NCI-H510A (cell line): Measurements from ENCODE around the gene COG5.
A peak's percentile ranks its signal among the peaks of the same experiment; 100 is the strongest.
"Not testable (repeated sequence)": the region's sequence is repeated elsewhere in the genome, so short reads cannot be mapped to it uniquely, and the experiment has no call there.

Source experiments
- DNase-seq: peaks from one replicate; lab custom pipeline; 2025; lab: John Stamatoyannopoulos, UW

COG5 gene

DNA sequence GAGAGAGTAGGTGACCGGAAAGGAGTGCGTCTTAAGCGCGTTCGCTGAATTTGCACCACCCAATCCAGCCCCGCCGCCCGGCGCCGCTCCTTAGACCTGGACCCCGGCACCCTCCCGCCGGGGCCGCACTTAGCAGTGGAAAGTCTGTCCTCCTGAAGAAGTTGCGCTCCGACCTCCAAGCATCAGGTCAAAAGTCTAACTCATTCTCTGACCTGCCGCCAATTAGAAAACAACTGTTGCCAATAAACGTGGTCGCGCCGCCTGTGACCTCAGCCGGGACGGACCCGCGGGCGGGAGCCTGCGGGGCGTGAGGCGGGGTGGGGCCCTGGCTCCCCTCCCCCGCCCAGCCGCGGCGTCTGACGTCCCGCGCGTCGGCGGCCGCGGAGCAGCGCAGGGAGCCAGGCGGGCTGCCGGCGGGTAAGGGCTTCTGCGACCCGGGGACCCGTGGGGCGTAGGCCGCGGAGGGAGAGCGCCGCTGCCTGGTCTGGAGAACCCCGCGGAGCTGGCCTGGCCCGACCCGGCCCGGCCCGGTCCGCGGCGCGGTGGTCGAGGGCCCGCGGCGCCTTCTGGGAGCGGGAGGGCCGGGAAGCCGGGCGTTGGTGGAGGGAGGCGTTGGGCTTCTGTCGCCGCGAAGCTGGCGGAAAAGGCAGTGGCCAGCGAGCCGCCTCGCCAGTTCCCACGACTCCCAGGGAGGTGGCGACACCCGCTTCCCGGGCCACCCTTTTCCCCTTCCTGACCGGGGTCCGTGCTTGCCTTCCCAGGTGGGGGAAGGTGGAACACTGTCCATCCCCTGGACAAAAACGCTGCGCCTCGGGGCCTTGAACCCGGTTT, 16.4 kb upstream of the COG5 start, which contains the start of gene BCAP29:
BCAP29 (plus strand) TSS at position 362 of the 831 bp plus-strand sequence. CDS start 527 bp downstream, outside the sequence.
- DNase-seq, result peak; percentile 23

DNA sequence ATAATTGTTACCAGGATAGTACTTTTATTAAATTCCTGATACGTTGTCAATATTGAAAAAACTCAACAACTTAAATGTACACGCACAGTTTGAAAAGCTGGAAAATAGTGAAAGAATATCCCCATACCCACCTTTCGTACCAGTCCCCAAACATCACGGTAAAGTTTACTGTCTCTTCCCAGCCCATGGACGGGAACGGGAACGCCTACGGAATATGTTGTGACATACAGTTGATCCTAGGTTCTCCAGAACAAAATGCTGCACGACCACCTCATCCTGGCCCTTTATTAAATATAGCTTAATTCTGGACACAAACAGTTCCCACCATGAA, 15.8 kb upstream of the COG5 start:
- DNase-seq, result no peak

DNA sequence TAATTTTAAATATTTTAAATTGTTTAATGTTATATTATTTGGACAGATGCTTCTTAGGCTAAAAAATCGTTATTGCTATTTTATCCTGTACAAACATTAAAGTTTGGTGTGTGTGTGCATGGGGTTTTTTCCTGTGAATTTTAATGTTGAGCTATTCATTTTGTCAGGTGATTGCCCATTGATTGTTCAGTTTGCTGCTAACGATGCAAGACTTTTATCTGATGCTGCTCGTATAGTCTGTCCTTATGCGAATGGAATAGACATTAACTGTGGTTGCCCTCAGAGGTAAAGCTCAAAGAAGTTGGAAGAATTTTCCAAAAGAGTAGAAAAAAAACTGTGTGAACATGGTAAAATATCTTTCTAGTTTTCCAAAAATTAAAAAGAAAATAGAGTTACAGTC, 9.8 kb upstream of the COG5 start:
- DNase-seq, result no peak

DNA sequence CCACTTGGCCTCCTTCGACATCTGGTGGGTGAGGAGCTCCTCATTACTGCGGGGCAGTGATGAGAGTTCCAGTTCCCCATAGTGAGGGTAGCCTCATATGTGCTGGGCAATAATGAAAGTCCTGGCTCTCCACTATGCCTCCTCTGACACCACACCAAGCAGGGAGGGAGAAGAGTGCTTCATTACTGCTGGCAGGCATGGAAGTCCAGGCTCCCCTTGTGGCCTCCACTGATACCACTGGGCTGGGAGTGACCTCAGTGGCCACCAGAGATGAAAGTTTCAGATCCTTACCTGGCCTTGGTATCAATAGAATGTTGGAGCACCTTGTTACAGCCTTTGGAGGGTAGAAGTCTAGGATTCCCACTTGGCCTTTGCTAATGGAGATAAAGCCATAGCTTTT, 6.6 kb upstream of the COG5 start:
- DNase-seq, result no peak

DNA sequence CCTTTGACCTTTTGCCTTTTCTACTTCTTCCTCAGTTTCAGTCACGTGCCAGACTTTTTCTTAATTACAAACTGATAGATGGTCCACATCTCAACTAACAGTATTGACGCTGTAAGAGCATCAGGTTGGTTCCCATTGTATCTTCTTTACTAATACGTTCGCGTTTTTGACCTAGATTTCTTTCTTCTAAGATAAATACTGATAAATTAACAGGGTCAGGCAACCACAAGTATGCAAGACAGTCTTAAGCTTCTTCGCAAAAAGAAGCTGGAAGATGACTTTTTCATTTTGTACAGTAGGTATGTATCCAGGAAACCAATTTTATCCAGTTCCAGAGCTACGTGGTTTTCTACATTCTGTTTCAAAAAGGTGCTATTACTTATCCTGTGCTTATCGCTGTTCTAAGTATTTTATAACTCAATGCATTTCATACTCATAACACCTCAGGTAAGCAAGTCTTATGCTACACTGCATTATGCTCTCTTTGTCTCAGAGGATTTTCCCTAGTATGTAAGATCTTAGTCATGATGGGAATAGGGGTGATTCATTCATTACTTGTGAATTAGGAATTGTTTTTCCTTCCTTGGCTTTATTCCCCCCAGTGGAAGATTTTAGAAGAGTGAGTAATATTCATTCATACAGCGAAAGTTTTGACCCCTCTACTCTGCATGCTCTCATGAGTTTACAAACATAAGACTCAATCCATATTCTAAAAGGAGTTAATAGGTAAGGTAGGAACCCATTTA, 1.0 kb upstream of the COG5 start:
- DNase-seq, result no peak

DNA sequence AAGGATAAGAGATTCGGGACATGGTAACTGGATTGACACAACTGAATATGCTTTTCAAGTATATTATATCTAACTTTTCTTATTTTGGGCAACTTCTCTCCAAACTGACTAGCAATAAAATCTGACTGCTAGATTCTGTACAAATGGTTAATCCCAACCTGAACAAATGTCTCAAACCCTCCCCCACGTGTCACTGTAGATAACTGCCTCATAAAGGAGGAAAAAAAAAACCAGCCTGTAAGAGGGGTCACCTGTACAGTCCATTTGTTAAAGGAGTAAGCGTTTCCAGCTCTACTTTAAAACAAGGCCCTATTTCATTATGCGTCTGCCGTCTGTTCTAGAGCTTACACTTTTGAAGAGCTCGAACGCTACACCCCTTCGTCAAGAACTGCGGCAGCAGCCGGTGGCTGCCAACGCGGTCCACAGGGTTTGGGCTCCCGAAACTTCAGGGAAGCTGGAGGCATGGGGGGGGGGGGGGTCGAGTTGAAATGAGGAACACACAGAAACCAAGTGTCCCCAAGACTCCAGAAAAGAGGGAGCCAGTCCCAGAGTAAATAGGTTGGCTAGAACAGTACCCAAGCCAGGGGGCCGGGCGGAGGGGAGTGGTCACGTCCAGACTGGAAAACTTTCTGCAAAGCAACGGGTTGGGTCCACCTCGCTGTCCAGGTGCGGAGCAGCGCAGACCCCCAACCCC, 492 bp downstream of the COG5 start:
- peak; percentile 26 for DNase-seq

DNA sequence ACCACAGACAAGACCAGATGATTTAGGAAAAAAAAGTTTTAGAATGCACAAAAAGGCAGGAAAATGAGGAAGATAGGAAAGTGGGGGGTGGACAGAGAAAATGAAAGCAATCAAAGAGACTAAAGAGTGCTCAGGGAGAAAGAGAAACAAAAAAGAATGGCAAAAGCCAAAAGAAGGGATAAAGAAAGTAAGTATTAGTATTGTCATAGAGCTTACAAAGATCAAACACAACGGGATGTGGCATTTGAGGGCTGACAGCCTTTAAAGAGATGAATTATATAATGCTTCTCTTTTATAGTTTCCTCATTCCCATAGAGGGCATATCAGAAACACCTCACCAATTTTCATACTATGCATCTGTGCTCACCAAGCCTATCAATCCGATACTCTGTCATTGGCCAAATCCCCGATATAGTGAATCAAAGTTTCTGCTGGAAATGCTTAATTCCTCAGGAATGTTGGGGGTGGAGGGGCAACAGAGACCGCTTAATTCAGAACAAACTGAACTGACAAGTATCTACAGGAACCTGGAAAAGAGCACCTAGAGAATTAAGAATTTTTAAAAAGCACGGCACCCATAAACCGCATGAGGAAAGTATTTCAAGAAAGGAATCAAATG, 2.7 kb downstream of the COG5 start:
- DNase-seq, result no peak

DNA sequence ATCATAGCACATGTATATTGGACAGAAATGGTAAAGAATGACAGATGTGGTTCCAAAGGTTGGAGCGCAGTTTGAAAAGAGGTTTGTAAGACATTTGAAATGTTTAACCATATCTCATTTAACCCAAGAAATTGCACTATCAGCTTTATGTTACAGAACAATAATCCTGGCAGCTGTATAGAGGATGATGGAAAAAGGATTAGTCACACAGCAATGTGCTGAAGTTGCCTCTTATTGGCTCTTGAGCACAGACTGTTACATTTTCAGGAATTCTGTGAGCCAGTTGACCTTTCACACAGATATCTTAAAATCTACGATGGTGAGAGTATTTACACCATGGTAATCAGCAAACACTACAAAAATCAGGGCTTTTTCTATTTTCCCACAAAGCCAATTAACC, 3.9 kb downstream of the COG5 start:
- DNase-seq, result no peak

DNA sequence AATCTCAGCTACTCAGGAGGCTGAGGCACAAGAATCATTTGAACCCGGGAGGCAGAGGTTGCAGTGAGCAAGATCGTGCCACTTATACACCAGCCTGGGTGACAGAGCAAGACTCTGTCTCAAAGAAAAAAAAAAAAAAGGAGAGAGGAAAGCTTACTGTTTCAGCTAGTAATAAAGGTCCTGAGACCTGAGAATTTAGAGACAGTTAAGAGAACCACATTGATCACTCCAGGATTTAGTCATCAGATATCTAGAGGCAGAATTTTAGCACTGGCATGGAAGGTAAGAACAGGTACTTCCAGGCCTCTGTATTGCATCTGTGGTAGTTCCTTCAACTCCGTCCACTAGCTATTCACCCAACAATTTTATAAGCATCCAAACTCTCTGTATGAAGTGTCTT, 7.8 kb downstream of the COG5 start:
- no peak for DNase-seq

DNA sequence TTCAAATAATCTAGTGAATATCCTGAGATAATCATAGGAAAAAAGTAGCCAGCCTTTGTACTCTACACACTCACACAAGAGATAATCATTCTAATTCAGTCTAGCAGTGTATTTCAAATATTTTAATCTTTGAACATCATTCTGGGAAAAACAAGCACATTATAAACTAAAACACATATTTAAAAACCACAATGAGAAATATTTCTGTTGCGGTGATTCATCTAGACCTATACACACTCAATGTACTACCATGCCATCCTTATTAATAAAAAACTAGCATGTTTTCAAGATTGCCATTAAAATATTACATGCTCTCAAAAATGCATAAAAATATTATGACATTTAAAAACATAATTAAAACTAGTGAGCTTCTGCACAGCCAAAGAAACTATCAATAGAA, 11.8 kb downstream of the COG5 start:
- no peak for DNase-seq

DNA sequence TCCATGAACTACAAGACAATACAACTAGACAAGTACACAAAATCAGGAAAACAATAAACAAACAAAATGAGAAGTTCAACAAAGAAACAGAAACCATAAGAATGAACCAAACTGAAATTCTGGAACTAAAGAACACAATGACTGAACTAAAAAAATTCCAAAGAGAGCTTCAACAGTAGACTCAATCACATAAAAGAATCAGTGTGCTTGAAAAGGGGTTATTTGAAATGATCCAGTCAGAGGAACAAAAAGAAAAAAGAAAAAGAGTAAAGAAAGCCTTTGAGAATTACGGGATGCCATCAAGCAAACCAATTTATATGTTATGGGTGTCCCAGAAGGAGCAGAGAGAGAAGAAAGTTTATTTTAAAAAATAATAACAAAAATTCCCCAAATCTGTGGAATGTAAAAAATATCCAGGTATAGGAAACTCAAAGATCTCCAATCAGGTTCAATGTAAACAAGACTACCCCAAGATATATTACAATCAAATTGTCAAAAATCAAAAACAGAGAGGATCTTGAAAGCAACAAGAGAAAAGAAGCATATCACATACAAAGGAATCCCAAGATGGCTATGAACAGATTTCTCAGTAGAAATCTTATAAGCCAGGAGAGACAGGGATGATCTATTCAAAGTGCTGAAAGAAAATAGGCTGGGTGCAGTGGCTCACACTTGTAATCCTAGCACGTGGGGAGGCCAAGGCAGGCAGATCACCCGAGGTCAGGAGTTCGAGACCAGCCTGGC, 18.7 kb downstream of the COG5 start:
- no peak for DNase-seq

DNA sequence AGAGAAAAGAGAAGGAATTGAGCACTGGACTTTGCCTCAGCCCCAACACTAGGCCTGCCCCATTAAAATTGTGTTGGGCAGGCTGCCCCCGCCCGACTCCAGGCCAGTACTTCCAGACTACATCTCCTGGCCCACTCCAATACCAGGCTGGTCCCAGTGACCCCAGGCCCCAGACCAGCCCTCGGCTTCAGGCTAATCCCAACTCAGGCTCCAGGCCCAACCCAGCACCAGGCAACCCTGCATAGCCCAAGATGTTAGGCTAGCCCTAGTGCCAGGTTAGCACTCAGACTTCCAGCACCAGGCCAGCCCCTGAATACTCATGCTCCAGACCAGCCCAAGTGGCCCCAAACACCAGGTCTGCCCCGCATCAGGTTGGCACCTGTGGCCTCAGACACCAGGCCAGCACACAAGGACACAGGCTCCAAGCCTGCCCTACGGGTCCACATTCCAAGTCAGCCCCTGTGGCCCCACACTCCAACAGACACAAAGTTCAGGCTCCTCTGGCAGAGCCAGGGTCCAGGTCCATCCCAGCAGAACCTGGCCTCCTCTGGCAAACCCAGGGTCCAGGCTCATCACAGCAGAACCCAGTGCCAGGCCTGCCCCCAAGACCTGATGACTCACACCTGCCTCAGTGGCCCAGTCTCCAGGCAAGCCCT, 20.3 kb downstream of the COG5 start:
- no peak for DNase-seq

DNA sequence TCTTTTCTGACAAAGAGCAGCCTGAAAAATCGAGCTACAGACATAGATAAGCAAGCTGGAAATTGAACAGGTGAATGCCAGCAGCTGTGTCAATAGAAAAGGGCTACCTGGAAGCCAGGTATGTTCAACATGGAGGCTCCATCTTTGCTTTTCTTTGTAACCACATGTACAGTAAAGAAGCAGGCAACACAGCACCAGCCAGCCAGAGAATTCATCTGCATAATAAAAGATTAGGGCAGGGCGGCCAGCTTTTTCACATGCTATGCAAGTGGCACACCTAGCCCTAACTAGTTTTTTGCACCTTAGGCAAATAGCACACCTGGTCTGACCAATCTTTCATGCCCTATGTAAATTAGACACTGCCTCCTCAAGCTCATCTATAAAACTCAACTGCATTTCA, 25.7 kb downstream of the COG5 start:
- peak; percentile 74 for DNase-seq

DNA sequence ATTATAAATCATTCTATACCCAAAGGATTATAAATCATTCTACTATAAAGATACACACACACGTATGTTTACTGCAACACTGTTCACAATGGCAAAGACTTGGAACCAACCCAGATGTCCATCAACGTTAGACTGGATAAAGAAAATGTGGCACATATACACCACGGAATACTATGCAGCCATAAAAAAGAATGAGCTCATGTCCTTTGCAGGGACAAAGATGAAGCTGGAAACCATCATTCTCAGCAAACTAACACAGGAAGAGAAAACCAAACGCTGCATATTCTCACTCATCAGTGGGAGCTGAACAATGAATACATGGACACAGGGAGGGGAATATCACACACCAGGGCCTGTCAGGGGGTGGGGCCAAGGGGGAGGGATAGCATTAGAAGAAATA, 26.5 kb downstream of the COG5 start:
- DNase-seq, result not testable (repeated sequence)

DNA sequence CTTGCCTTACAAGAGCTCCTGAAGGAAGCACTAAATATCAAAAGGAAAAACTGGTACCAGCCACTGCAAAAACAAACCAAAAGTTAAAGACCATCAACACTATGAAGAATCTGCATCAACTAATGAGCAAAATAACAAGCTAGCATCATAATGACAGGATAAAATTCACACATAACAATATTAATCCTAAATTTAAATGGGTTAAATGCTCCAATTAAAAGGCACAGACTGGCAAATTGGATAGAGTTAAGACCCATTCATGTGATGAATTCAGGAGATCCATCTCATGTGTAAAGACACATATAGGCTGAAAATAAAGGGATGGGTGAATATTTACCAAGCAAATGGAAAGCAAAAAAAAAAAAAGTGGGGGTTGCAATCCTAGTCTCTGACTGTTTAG, 29.6 kb downstream of the COG5 start:
- no peak for DNase-seq

DNA sequence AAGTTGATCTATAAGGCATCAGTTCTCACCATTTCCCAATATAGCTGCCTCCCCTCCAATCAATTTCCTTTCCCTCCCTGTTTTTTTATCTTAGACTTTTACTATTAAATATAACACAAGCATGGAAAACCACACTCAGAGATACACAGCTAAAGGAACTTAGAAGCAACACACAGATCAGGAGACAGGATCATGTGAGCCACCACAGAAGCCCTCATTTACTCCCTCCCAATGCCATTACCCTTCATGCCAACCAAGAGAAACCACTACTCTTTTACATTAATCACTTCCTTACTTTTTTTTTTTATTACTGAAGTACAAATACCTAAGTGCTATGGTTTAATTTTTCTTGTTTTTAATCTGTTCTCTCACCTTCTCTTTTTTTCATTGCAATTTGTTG, 33.0 kb downstream of the COG5 start:
- DNase-seq, result no peak

DNA sequence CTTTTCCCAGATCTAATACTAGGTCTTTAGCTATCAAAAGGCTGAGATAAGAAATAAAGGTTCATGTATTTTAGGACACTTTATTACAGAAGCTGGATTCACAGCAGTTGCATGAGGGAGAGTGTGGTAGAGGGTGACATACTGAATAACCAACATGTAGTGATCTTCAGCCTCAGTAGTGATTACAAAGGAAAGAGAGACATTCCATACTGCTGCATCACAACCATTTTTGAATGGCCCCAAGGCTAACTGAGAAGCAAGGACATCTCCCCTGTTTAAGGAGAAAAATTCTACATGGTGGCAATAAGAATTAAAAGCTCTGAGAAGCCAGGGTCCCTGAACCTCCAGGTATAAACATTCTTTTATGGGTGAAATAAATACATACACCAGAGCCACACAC, 35.3 kb downstream of the COG5 start:
- no peak for DNase-seq

DNA sequence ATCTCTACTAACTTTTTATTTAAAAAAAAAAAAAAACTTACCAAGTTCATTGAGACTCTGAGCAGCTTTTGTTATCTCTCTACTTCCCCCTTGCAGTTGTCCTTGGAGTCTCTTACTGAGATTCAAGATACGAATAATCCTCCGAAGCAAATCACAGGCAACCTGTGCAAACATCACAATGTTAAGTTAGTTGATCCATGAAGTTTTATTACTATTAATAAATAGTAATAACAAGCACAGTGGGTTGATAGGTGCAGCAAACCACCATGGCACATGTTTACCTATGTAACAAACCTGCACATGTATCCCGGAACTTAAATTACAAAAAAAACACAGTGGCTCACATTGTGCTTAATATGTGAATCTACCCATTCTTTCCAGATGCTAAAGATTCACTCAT, 36.5 kb downstream of the COG5 start:
- DNase-seq, result no peak

DNA sequence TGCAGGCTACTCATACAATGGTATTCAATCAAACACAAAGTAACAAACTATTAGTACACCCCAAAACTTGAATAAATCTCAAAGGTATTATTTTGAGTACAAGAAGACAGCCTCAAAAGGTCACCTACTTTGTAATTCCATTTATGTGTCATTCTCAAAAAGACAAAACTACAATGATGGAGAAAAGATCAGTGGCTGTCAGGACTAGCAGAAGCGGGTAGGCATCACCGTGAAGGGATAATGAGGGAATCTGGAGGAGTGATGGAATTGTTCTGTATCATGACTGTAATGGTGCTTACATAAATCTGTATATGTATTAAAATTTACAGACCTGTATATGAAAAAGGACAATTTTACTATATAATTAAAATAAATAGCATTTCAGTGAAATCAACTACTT, 37.0 kb downstream of the COG5 start:
- no peak for DNase-seq

DNA sequence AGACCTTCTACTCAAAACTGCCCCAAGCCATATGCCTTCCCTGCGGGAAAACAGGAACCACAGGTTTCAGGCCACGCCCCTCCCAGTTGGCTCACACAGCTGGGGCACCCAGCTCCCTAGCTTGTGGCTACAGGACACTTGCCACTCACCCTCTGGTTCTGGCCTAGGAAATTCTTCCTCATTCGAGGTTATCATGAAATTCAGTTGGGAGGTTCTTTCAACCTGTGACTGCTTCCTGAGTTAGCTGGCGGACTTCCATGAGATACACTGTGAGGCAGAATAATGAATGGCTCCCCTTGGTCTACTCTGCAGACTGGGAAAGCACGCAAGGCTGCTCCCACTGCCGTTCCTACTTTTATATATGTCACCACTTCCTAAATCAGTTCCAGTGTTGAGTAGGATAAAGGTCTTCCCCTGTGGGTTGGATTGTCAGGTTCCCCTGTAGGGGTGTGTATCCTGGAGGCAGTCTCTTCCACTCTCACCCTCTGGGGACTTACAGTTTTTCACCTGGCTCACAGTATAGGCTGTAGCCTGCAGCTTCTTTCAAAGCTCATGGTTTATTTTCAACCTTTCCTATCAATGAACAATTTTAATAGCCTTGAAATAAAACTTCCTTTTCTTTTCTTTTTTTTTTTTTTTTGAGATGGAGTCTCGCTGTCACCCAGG, 56.9 kb downstream of the COG5 start:
- DNase-seq, result peak; percentile 71
